ENCODE results near the gene CENPP. TPM values are rescaled to one million over a fixed set of nuclear protein-coding genes. Genes with fewer than 3 reads are reported as not detected.

Gene CENPP
- total RNA-seq, 5 donors from 2014 or later (not counting 1 experiment from before 2014, with no cell fraction given), result 1.9 to 5.0 (median 4.3) TPM

DNA sequence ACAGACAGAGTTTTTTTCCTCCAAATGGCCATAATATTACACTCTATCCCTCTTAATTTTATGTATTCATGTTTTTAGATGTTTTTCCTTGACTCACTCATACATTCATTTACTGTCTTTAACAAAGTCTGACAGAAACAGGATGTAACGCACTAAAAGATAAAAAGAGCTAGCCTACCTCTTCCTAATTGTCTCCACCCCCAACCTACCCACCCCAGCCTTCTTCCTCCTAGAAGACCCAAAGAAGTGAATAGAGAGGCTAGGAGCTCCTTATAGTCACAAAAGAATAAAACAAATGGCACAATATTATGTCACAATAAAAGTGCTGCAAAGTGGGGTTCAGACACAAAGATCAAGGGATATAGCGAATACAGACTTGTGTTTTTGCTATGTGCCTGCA is 1.3 kb upstream of the CENPP start:
- peaks cover 34 to 40% (median 39%) of the 10 kb centered on the region in 3 donors for H3K4me1 Mint-ChIP-seq
- H3K27ac Mint-ChIP-seq, result peak overlapping the region; percentile 97 to 99
- H3K27me3 Mint-ChIP-seq, result no peaks in the 10 kb centered on the region
- ChIA-PET CTCF (interaction anchor here in 1 of 2 donors (1.2 to 1.5 kb wide), 3 partner anchors 32 to 346 kb away, joined by 3 to 4 read pairs (median 4); partner anchors contain the start of gene IPPK), POLR2A (no interaction called here)
- no peak overlapping the region for H3K27ac ChIP-seq (ENCODE audit: low read length)
- H3K4me3 ChIP-seq (ENCODE audit: control insufficient read depth in 1 of 2, extremely low read depth in 1 of 2, low read length in 1 of 2), result peak overlapping the region; percentile 90 to 95
- ATAC-seq (replicated peaks in 1 of 4) (no peak), DNase-seq (peak in 2 of 35 experiments; percentile 3 to 7)
- no peaks in the 10 kb centered on the region for H3K9me3 ChIP-seq
- H3K4me3 Mint-ChIP-seq, result peak overlapping the region; percentile 92 to 96 (median 96)
- H3K4me1 ChIP-seq (ENCODE audit: control insufficient read depth in 1 of 2, extremely low read depth in 1 of 2, insufficient read depth in 2 of 2, low read length in 2 of 2), result peaks cover 13 to 18% of the 10 kb centered on the region in 2 experiments
- no CpG with 5 or more reads among the region's 2 CpGs for WGBS (ENCODE audit: insufficient coverage)
- no peaks in the 10 kb centered on the region for H3K9me3 Mint-ChIP-seq
- no peaks in the 10 kb centered on the region for H3K27me3 ChIP-seq (replicated peaks in 1 of 2; ENCODE audit: control insufficient read depth in 2 of 2, extremely low read depth in 1 of 2, insufficient read depth in 2 of 2, low read length in 1 of 2)
- H3K36me3 Mint-ChIP-seq, result peaks cover 26% of the 10 kb centered on the region
- peaks cover 4 to 34% of the 10 kb centered on the region in 2 donors for H3K36me3 ChIP-seq (ENCODE audit: control insufficient read depth in 2 of 2, extremely low read depth in 1 of 2, insufficient read depth in 1 of 2, low read length in 1 of 2)

- peak in 3 of 4 experiments; percentile 13 to 15 (median 13) for ATAC-seq (replicated peaks in 1 of 4)
- H3K4me1 ChIP-seq (ENCODE audit: control insufficient read depth in 1 of 2, extremely low read depth in 1 of 2, insufficient read depth in 2 of 2, low read length in 2 of 2), result peaks cover 13 to 18% of the 10 kb centered on the region in 2 experiments
Measured at GRCh38 chr9:92324889-92325268, 874 bp upstream of the CENPP start.

GRCh38 chr9:92325991-92326500 is 293 bp downstream of the CENPP start:
- H3K4me1 Mint-ChIP-seq, result peaks cover 26 to 39% (median 37%) of the 10 kb centered on the region in 3 donors
- peaks cover 13 to 18% of the 10 kb centered on the region in 2 experiments for H3K4me1 ChIP-seq (ENCODE audit: control insufficient read depth in 1 of 2, extremely low read depth in 1 of 2, insufficient read depth in 2 of 2, low read length in 2 of 2)
- no peaks in the 10 kb centered on the region for H3K27me3 ChIP-seq (replicated peaks in 1 of 2; ENCODE audit: control insufficient read depth in 2 of 2, extremely low read depth in 1 of 2, insufficient read depth in 2 of 2, low read length in 1 of 2)
- under 1% methylated on average over 22 of the region's 30 CpGs for WGBS (ENCODE audit: insufficient coverage)
- peak overlapping the region; percentile 90 to 95 for H3K4me3 ChIP-seq (ENCODE audit: control insufficient read depth in 1 of 2, extremely low read depth in 1 of 2, low read length in 1 of 2)
- H3K9me3 ChIP-seq, result no peaks in the 10 kb centered on the region
- H3K27me3 Mint-ChIP-seq, result no peaks in the 10 kb centered on the region
- H3K27ac Mint-ChIP-seq, result peak overlapping the region; percentile 38 to 99
- peaks cover 0 to 21% of the 10 kb centered on the region in 2 donors for H3K36me3 ChIP-seq (ENCODE audit: control insufficient read depth in 2 of 2, extremely low read depth in 1 of 2, insufficient read depth in 1 of 2, low read length in 1 of 2)
- DNase-seq (peak in 1 of 35 experiments; percentile 0), ATAC-seq (replicated peaks in 1 of 4) (peak in 1 of 4 experiments; percentile 5)
- ChIA-PET CTCF (interaction anchor here in 1 of 2 donors (1.4 to 1.7 kb wide), 2 partner anchors 26 to 31 kb away, joined by 6 to 9 read pairs; no protein-coding TSS in a partner anchor), POLR2A (no interaction called here)
- no peaks in the 10 kb centered on the region for H3K9me3 Mint-ChIP-seq
- H3K4me3 Mint-ChIP-seq, result peak overlapping the region; percentile 92 to 96 (median 96)
- H3K36me3 Mint-ChIP-seq, result peaks cover 15% of the 10 kb centered on the region
- H3K27ac ChIP-seq (ENCODE audit: low read length), result peak overlapping the region; percentile 40

More at GRCh38 chr9:92324889-92325268, 874 bp upstream of the CENPP start:
- 0% methylated on average over 4 of the region's 12 CpGs for WGBS (ENCODE audit: insufficient coverage)
- H3K36me3 ChIP-seq (ENCODE audit: control insufficient read depth in 2 of 2, extremely low read depth in 1 of 2, insufficient read depth in 1 of 2, low read length in 1 of 2), result peaks cover 3 to 30% of the 10 kb centered on the region in 2 donors
- Mint-ChIP-seq H3K36me3 (peaks cover 23% of the 10 kb centered on the region), H3K27me3 (no peaks in the 10 kb centered on the region), H3K4me1 (peaks cover 29 to 40% (median 39%) of the 10 kb centered on the region in 3 donors), H3K4me3 (peak overlapping the region; percentile 92 to 96 (median 96)), H3K9me3 (no peaks in the 10 kb centered on the region), H3K27ac (peak overlapping the region; percentile 97 to 99)
- H3K27me3 ChIP-seq (replicated peaks in 1 of 2; ENCODE audit: control insufficient read depth in 2 of 2, extremely low read depth in 1 of 2, insufficient read depth in 2 of 2, low read length in 1 of 2), result no peaks in the 10 kb centered on the region
- peak overlapping the region; percentile 90 to 95 for H3K4me3 ChIP-seq (ENCODE audit: control insufficient read depth in 1 of 2, extremely low read depth in 1 of 2, low read length in 1 of 2)
- peak overlapping the region; percentile 97 for H3K27ac ChIP-seq (ENCODE audit: low read length)
- ChIA-PET CTCF (interaction anchor here in 1 of 2 donors (1.2 to 1.5 kb wide), 4 partner anchors 29 to 345 kb away, joined by 3 to 9 read pairs (median 4); partner anchors contain the start of gene IPPK), POLR2A (interaction anchor here (0.6 to 0.7 kb wide), 3 partner anchors 82 to 1707 kb away, joined by 3 read pairs; no protein-coding TSS in a partner anchor)
- no peaks in the 10 kb centered on the region for H3K9me3 ChIP-seq
- DNase-seq, result peak in 1 of 35 experiments; percentile 1

DNA sequence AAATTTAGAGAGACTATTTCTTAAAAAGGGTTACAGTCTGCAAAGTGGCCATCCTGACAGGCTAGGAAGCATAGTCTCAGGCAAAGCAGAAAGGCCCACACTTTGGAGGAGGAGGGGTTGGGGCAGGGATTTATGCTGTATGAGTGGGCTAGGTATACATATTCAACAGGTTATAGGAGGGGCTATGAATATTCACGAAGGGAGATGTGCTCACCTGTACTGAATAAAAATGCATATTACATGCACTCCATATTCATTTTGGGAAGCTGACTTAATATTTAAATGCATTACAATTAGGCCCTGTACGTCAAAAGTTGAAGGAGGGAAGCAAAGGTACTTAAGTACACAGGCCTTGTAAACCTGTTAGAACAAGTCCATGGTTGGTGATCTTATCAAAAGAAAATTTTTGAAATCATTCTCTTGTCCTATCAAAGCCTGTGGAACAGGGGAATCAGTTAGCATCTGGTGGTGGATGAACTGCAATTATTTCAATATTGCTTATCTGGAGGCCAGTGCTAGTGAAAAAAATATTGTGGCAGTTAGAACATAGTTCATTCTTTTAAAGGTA is 1.6 kb downstream of the CENPP start:
- no peak for DNase-seq
- H3K4me1 Mint-ChIP-seq, result peaks cover 26 to 36% (median 33%) of the 10 kb centered on the region in 3 donors
- Histone ChIP-seq H3K9me3 (no peaks in the 10 kb centered on the region), H3K36me3 (ENCODE audit: control insufficient read depth in 2 of 2, extremely low read depth in 1 of 2, insufficient read depth in 1 of 2, low read length in 1 of 2) (peaks cover 0 to 9% of the 10 kb centered on the region in 2 donors), H3K27ac (ENCODE audit: low read length) (no peak overlapping the region), H3K27me3 (replicated peaks in 1 of 2; ENCODE audit: control insufficient read depth in 2 of 2, extremely low read depth in 1 of 2, insufficient read depth in 2 of 2, low read length in 1 of 2) (no peaks in the 10 kb centered on the region), H3K4me3 (ENCODE audit: control insufficient read depth in 1 of 2, extremely low read depth in 1 of 2, low read length in 1 of 2) (no peak overlapping the region), H3K4me1 (ENCODE audit: control insufficient read depth in 1 of 2, extremely low read depth in 1 of 2, insufficient read depth in 2 of 2, low read length in 2 of 2) (peaks cover 13 to 18% of the 10 kb centered on the region in 2 experiments)
- ChIA-PET POLR2A (no interaction called here), CTCF (interaction anchor here in 1 of 2 donors (0.6 kb wide), 1 partner anchor 82 kb away, joined by 3 read pairs; no protein-coding TSS in a partner anchor)
- no peak overlapping the region for H3K27ac Mint-ChIP-seq
- peak overlapping the region; percentile 92 to 96 (median 96) for H3K4me3 Mint-ChIP-seq
- H3K36me3 Mint-ChIP-seq, result peaks cover 10% of the 10 kb centered on the region
- no peaks in the 10 kb centered on the region for H3K9me3 Mint-ChIP-seq
- no CpG with 5 or more reads among the region's 2 CpGs for WGBS (ENCODE audit: insufficient coverage)
- ATAC-seq (replicated peaks in 1 of 4), result no peak
- no peaks in the 10 kb centered on the region for H3K27me3 Mint-ChIP-seq

GRCh38 chr9:92328225-92328624 is 2.5 kb downstream of the CENPP start:
- Mint-ChIP-seq H3K36me3 (peaks cover 8% of the 10 kb centered on the region), H3K4me3 (no peak overlapping the region), H3K27me3 (no peaks in the 10 kb centered on the region), H3K9me3 (no peaks in the 10 kb centered on the region), H3K27ac (no peak overlapping the region), H3K4me1 (peaks cover 21 to 29% (median 26%) of the 10 kb centered on the region in 3 donors)
- peaks cover 13 to 18% of the 10 kb centered on the region in 2 experiments for H3K4me1 ChIP-seq (ENCODE audit: control insufficient read depth in 1 of 2, extremely low read depth in 1 of 2, insufficient read depth in 2 of 2, low read length in 2 of 2)
- no peaks in the 10 kb centered on the region for H3K9me3 ChIP-seq
- CTCF ChIA-PET, result no interaction called here
- ATAC-seq (replicated peaks in 1 of 4), result no peak
- H3K27me3 ChIP-seq (replicated peaks in 1 of 2; ENCODE audit: control insufficient read depth in 2 of 2, extremely low read depth in 1 of 2, insufficient read depth in 2 of 2, low read length in 1 of 2), result no peaks in the 10 kb centered on the region
- POLR2A ChIA-PET, result interaction anchor here in 1 of 2 donors (0.7 kb wide), 1 partner anchor 28 kb away, joined by 3 read pairs; no protein-coding TSS in a partner anchor
- H3K4me3 ChIP-seq (ENCODE audit: control insufficient read depth in 1 of 2, extremely low read depth in 1 of 2, low read length in 1 of 2), result no peak overlapping the region
- WGBS (ENCODE audit: insufficient coverage), result 91% methylated on average over 1 of the region's 2 CpGs
- no peak overlapping the region for H3K27ac ChIP-seq (ENCODE audit: low read length)
- no peaks in the 10 kb centered on the region for H3K36me3 ChIP-seq (ENCODE audit: control insufficient read depth in 2 of 2, extremely low read depth in 1 of 2, insufficient read depth in 1 of 2, low read length in 1 of 2)
- DNase-seq, result peak in 1 of 35 experiments; percentile 5

DNA sequence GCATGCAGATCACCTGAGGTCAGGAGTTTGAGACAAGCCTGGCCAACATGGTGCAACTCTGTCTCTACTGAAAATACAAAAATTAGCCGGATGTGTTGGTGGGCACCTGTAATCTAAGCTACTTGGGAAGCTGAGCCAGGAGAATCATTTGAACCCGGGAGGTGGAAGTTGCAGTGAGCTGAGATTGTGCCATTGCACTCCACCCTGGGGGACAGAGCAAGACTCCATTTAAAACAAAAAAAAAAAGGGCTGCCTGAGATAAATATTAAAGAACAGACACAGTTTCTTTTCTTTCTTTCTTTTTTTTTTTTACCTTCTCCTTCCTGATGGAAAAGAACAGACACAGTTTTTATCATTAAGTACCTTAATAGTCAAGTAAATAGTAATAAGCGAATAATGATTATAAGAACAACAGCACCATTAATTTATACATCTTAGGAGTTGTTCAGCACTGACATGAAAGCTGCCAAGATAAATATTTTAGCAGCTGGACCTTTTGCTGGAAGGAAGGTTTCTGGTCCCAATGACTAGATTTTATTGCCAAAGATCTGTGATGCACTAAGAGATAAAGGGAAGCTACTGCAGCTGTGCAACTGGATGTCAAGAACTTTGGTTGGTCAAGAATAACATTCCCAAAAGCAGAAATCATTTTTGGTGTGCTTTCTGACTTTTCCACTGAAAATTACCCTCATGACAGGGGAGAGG is 7.0 kb downstream of the CENPP start:
- H3K4me3 ChIP-seq (ENCODE audit: control insufficient read depth in 1 of 2, extremely low read depth in 1 of 2, low read length in 1 of 2), result no peak overlapping the region
- ChIA-PET CTCF (interaction anchor here in 1 of 2 donors (0.6 to 0.7 kb wide), 2 partner anchors 52 to 279 kb away, joined by 3 to 5 read pairs; no protein-coding TSS in a partner anchor), POLR2A (no interaction called here)
- H3K27ac Mint-ChIP-seq, result no peak overlapping the region
- H3K27me3 ChIP-seq (replicated peaks in 1 of 2; ENCODE audit: control insufficient read depth in 2 of 2, extremely low read depth in 1 of 2, insufficient read depth in 2 of 2, low read length in 1 of 2), result no peaks in the 10 kb centered on the region
- DNase-seq (no peak), ATAC-seq (replicated peaks in 1 of 4) (no peak)
- no CpG with 5 or more reads among the region's 3 CpGs for WGBS (ENCODE audit: insufficient coverage)
- H3K36me3 ChIP-seq (ENCODE audit: control insufficient read depth in 2 of 2, extremely low read depth in 1 of 2, insufficient read depth in 1 of 2, low read length in 1 of 2), result no peaks in the 10 kb centered on the region
- no peaks in the 10 kb centered on the region for H3K27me3 Mint-ChIP-seq
- no peaks in the 10 kb centered on the region for H3K9me3 Mint-ChIP-seq
- H3K27ac ChIP-seq (ENCODE audit: low read length), result no peak overlapping the region
- H3K9me3 ChIP-seq, result no peaks in the 10 kb centered on the region
- H3K4me3 Mint-ChIP-seq, result no peak overlapping the region
- no peaks in the 10 kb centered on the region for H3K4me1 Mint-ChIP-seq
- peaks cover 8% of the 10 kb centered on the region for H3K36me3 Mint-ChIP-seq
- H3K4me1 ChIP-seq (ENCODE audit: control insufficient read depth in 1 of 2, extremely low read depth in 1 of 2, insufficient read depth in 2 of 2, low read length in 2 of 2), result no peaks in the 10 kb centered on the region
